ENCODE measurements around the gene DCHS1.

DCHS1 gene

GRCh38 chr11:6622261-6623171 lies 33.1 kb downstream of the DCHS1 start:
- Mint-ChIP-seq H3K4me1 (peaks cover 7% of the 10 kb centered on the region), H3K27me3 (no peaks in the 10 kb centered on the region), H3K36me3 (ENCODE audit: low read depth) (no peaks in the 10 kb centered on the region), H3K27ac (no peak overlapping the region), H3K4me3 (no peak overlapping the region), H3K9me3 (no peaks in the 10 kb centered on the region)
- no peak for DNase-seq
- ATAC-seq: no peak

GRCh38 chr11:6621711-6622211 lies 33.8 kb downstream of the DCHS1 start:
- DNase-seq: no peak
- ATAC-seq: no peak
- Mint-ChIP-seq H3K9me3 (no peaks in the 10 kb centered on the region), H3K36me3 (ENCODE audit: low read depth) (no peaks in the 10 kb centered on the region), H3K4me1 (peaks cover 3% of the 10 kb centered on the region), H3K4me3 (no peak overlapping the region), H3K27ac (no peak overlapping the region), H3K27me3 (no peaks in the 10 kb centered on the region)

GRCh38 chr11:6620636-6621035 lies 35.0 kb downstream of the DCHS1 start:
- DNase-seq: no peak
- no peaks in the 10 kb centered on the region for H3K9me3 Mint-ChIP-seq
- no peak overlapping the region for H3K27ac Mint-ChIP-seq
- peaks cover 9% of the 10 kb centered on the region for H3K4me1 Mint-ChIP-seq
- no peaks in the 10 kb centered on the region for H3K27me3 Mint-ChIP-seq
- no peak overlapping the region for H3K4me3 Mint-ChIP-seq
- H3K36me3 Mint-ChIP-seq (ENCODE audit: low read depth): peaks cover 4% of the 10 kb centered on the region
- no peak for ATAC-seq

GRCh38 chr11:6619004-6619745 lies 36.4 kb downstream of the DCHS1 start, which contains the start of gene TPP1:
TSS of gene TPP1 (minus strand) at chr11:6619422. CDS start at chr11:6619400, 22 bp downstream.
- Mint-ChIP-seq H3K4me3 (no peak within 1 kb of the TSS), H3K36me3 (ENCODE audit: low read depth) (peaks cover 9% of the 10 kb centered on the region), H3K4me1 (peaks cover 9% of the 10 kb centered on the region), H3K27ac (no peak within 1 kb of the TSS), H3K27me3 (no peaks in the 10 kb centered on the region), H3K9me3 (no peaks in the 10 kb centered on the region)
- peak; percentile 98 for ATAC-seq
- DNase-seq: peak; percentile 93

GRCh38 chr11:6618117-6619003 lies 37.2 kb downstream of the DCHS1 start:
- H3K9me3 Mint-ChIP-seq: no peaks in the 10 kb centered on the region
- peaks cover 9% of the 10 kb centered on the region for H3K36me3 Mint-ChIP-seq (ENCODE audit: low read depth)
- ATAC-seq (peak; percentile 33), DNase-seq (peak; percentile 50)
- peaks cover 9% of the 10 kb centered on the region for H3K4me1 Mint-ChIP-seq
- no peak overlapping the region for H3K4me3 Mint-ChIP-seq
- no peak overlapping the region for H3K27ac Mint-ChIP-seq
- no peaks in the 10 kb centered on the region for H3K27me3 Mint-ChIP-seq

- H3K27me3 Mint-ChIP-seq: no peaks in the 10 kb centered on the region
- no peak overlapping the region for H3K27ac Mint-ChIP-seq
- peaks cover 9% of the 10 kb centered on the region for H3K4me1 Mint-ChIP-seq
- no peaks in the 10 kb centered on the region for H3K9me3 Mint-ChIP-seq
- H3K36me3 Mint-ChIP-seq (ENCODE audit: low read depth): peaks cover 9% of the 10 kb centered on the region
- ATAC-seq: no peak
- H3K4me3 Mint-ChIP-seq: no peak overlapping the region
- no peak for DNase-seq
These were observed 38.3 kb downstream of the DCHS1 start for GRCh38 chr11:6617315-6617781.

DNA sequence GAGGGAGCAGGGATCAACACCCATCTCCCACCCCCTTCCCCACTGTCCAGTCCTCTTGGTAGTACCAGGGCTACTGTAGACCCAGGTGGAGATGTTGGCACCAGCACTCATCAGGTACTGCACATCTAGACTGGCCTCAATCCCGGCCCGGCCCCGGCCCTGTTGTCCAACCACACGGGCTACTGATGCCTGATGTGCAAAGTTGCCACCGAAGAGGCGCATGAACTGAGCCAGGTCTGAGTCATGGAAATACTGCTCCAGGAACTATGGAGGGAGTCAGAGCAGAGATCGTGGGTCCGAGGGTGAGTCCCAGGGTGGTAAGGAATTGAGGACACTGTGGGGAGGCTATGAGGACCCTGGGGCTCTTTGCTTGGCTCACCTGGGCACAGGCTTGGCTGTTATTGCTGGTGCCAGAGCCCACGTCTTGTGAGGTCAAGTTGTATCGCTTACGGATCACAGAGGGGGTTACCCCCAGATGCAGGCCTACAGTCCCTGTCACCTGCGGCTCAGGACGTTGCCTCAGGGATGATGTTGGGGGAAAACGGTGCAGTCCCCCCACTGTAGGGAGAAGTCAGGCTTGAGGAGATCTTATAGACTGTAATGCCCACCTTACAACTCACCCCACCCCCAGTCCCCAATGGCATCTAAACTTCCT lies 38.9 kb downstream of the DCHS1 start:
- ATAC-seq (no peak), DNase-seq (no peak)
- Mint-ChIP-seq H3K4me3 (no peak overlapping the region), H3K27me3 (no peaks in the 10 kb centered on the region), H3K4me1 (peaks cover 9% of the 10 kb centered on the region), H3K27ac (no peak overlapping the region), H3K9me3 (no peaks in the 10 kb centered on the region), H3K36me3 (ENCODE audit: low read depth) (peaks cover 9% of the 10 kb centered on the region)

GRCh38 chr11:6615882-6616585 lies 39.6 kb downstream of the DCHS1 start:
- ATAC-seq (no peak), DNase-seq (no peak)
- peak overlapping the region; percentile 60 for H3K27ac Mint-ChIP-seq
- H3K36me3 Mint-ChIP-seq (ENCODE audit: low read depth): peaks cover 13% of the 10 kb centered on the region
- H3K4me1 Mint-ChIP-seq: peaks cover 13% of the 10 kb centered on the region
- H3K4me3 Mint-ChIP-seq: no peak overlapping the region
- no peaks in the 10 kb centered on the region for H3K9me3 Mint-ChIP-seq
- H3K27me3 Mint-ChIP-seq: no peaks in the 10 kb centered on the region

GRCh38 chr11:6615046-6615445 lies 40.6 kb downstream of the DCHS1 start:
- Mint-ChIP-seq H3K9me3 (no peaks in the 10 kb centered on the region), H3K27me3 (no peaks in the 10 kb centered on the region), H3K27ac (no peak overlapping the region), H3K4me3 (no peak overlapping the region), H3K36me3 (ENCODE audit: low read depth) (peaks cover 22% of the 10 kb centered on the region), H3K4me1 (peaks cover 20% of the 10 kb centered on the region)
- ATAC-seq (no peak), DNase-seq (no peak)

DNA sequence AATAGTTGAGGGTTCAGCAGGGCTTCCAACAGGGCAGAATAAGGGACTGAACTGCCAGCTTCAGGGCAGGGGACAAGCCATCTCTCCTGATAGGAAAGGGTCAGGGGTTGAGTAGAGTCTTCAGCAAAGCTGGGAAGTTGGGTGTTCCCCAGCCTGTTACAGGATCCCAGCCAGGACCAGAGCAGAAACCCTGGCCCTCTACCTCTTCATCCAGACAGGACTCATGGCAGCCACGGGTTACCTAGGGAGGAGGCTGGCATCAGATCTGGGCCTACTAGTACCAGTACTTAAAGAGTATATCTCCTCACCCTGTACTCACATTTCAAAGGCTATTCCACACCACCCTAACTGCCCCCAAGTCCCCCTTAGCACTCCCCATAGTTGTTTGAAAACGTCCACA lies 41.2 kb downstream of the DCHS1 start:
- no peaks in the 10 kb centered on the region for H3K9me3 Mint-ChIP-seq
- H3K27me3 Mint-ChIP-seq: no peaks in the 10 kb centered on the region
- H3K4me1 Mint-ChIP-seq: peaks cover 26% of the 10 kb centered on the region
- peaks cover 28% of the 10 kb centered on the region for H3K36me3 Mint-ChIP-seq (ENCODE audit: low read depth)
- DNase-seq (no peak), ATAC-seq (no peak)
- no peak overlapping the region for H3K4me3 Mint-ChIP-seq
- H3K27ac Mint-ChIP-seq: no peak overlapping the region

GRCh38 chr11:6613496-6613895 lies 42.1 kb downstream of the DCHS1 start:
- DNase-seq: no peak
- H3K4me3 Mint-ChIP-seq: no peak overlapping the region
- H3K27ac Mint-ChIP-seq: no peak overlapping the region
- no peaks in the 10 kb centered on the region for H3K27me3 Mint-ChIP-seq
- ATAC-seq: no peak
- H3K9me3 Mint-ChIP-seq: no peaks in the 10 kb centered on the region
- H3K4me1 Mint-ChIP-seq: peaks cover 33% of the 10 kb centered on the region
- peaks cover 37% of the 10 kb centered on the region for H3K36me3 Mint-ChIP-seq (ENCODE audit: low read depth)

DNA sequence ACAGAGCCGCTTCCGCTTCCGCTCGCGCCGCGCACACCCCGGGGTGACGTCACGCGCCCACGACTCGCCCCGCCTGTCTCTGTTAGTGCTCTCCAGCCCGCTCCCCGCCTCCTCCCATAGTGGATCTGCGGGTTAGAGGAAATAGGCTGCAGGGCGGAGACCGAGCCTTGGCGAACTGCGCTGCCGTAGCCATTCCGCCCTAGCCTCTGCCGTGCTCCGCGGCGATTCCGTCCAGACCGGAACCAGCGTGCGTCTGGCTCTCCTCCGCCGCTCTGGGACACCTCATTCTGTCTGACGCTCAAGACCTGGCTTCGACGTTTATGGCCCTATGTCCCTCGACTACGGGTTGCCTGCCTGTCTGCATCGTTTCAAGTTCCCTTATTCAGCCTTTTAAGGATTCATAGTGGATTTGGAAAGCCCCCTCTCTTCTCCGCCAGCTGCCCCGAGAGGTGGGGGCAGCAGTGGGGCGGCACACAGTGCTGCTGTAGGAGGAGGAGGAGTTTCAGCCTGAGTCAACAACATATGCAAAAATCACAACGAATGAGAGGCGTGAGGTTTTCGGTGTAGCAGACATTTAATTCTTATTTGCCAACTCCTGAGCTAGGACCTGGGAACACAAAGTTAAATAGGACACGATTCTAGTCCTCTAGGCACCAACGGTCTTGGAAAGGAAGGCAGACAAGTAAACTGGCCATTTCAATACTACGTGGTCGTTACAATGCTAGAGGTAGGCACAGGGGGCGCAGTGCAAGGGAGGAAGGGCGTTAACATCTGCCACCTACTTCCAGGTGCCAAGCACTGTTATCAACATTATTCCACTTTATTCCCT lies 43.2 kb downstream of the DCHS1 start, which contains the start of gene TAF10:
Gene TAF10 (minus strand): TSS at position 4 of the 829 bp plus-strand sequence. CDS start 27 bp downstream, outside the sequence.
- Mint-ChIP-seq H3K27ac (peak within 1 kb of the TSS; percentile 88), H3K4me1 (peaks cover 33% of the 10 kb centered on the region), H3K4me3 (no peak within 1 kb of the TSS), H3K27me3 (no peaks in the 10 kb centered on the region), H3K36me3 (ENCODE audit: low read depth) (peaks cover 40% of the 10 kb centered on the region), H3K9me3 (no peaks in the 10 kb centered on the region)
- ATAC-seq (peak; percentile 84), DNase-seq (peak; percentile 97)

DNA sequence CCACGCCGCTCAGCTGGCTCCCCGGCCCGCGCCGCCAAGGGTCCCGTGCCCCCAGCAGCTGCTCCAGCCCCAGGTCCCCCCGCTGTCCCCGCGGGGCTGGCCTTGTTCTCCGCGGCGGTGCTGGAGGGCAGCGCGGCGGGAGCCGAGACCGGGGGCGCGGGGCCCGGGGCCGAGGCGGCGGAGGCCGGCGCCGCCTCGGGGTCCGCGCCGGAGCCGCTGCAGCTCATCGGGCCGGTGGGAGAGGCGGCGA lies 43.7 kb downstream of the DCHS1 start:
- ATAC-seq (peak; percentile 3), DNase-seq (no peak)
- Mint-ChIP-seq H3K4me3 (no peak overlapping the region), H3K36me3 (ENCODE audit: low read depth) (peaks cover 41% of the 10 kb centered on the region), H3K27ac (peak overlapping the region; percentile 88), H3K9me3 (no peaks in the 10 kb centered on the region), H3K27me3 (no peaks in the 10 kb centered on the region), H3K4me1 (peaks cover 33% of the 10 kb centered on the region)

Measured in activated naive CD8-positive, alpha-beta T cell treated with anti-CD3 and anti-CD28 coated beads, Interleukin-2, amount 50 U/mL, for 24 hours (primary cell).